Retinal pigment epithelial cell (primary cell): ENCODE measurements around the gene NOTCH1.

Source experiments
- DNase-seq: peaks from one replicate; pipeline ENCODE4 v3.0.0-alpha.2; 2010; ENCODE audit warnings: low read depth
- H3K4me3 ChIP-seq: 2 replicates; pipeline ENCODE4 v1.5.1; 2011; ENCODE audit warnings: mild to moderate bottlenecking, low read length, control low read depth, moderate library complexity
- TF ChIP-seq, protein P1 (sequence below): conservative IDR thresholded peaks from 2 replicates; pipeline ENCODE4 v1.5.1; 2011; ENCODE audit warnings: low read depth, low read length, control low read depth, inconsistent platforms

Gene NOTCH1

DNA sequence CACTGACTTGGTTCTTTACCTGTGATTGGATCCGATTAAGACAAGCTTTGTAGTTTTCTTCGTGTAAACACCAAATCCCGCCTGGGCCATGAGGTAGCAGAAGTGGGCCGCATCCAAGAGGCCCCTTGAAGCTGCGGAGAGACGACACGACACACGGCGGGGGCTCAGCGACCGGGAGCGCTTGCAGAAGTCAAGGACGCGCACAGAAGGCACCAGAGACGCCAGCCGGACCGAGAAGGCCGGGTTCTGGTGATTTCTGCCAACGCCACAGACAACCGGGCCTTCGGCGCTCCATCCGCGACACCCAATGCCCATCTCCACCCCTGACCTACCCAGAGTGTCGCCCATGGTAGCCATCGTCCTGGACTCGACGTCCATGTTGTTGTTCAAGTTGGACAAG is 86.4 kb downstream of the NOTCH1 start:
- TF ChIP-seq, protein P1, sequence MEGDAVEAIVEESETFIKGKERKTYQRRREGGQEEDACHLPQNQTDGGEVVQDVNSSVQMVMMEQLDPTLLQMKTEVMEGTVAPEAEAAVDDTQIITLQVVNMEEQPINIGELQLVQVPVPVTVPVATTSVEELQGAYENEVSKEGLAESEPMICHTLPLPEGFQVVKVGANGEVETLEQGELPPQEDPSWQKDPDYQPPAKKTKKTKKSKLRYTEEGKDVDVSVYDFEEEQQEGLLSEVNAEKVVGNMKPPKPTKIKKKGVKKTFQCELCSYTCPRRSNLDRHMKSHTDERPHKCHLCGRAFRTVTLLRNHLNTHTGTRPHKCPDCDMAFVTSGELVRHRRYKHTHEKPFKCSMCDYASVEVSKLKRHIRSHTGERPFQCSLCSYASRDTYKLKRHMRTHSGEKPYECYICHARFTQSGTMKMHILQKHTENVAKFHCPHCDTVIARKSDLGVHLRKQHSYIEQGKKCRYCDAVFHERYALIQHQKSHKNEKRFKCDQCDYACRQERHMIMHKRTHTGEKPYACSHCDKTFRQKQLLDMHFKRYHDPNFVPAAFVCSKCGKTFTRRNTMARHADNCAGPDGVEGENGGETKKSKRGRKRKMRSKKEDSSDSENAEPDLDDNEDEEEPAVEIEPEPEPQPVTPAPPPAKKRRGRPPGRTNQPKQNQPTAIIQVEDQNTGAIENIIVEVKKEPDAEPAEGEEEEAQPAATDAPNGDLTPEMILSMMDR = no peak

DNA sequence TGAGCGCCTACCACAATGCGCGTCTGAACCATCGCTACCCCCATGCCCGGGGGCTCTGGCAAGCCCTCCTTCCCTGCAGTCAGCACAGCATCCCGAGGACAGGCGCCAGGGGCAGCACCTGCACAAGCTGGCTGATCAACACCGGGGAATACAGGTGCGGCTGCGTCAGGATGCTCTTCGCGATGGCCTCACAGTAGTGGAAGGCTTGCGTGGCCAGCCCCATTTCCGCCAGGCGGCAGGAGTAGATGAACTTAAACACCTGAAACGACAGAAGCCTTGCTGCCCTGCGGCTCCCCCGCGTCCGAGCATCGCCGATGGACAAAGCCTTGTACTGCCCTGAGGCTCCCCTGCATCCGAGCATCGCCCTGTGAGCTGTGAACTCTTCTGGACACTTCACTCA is 88.5 kb downstream of the NOTCH1 start:
- H3K4me3 ChIP-seq = no peak overlapping the region
- DNase-seq = no peak
- TF ChIP-seq, protein P1 = no peak

More for the DNA sequence above, 86.4 kb downstream of the NOTCH1 start:
- no peak for DNase-seq
- H3K4me3 ChIP-seq = no peak overlapping the region

DNA sequence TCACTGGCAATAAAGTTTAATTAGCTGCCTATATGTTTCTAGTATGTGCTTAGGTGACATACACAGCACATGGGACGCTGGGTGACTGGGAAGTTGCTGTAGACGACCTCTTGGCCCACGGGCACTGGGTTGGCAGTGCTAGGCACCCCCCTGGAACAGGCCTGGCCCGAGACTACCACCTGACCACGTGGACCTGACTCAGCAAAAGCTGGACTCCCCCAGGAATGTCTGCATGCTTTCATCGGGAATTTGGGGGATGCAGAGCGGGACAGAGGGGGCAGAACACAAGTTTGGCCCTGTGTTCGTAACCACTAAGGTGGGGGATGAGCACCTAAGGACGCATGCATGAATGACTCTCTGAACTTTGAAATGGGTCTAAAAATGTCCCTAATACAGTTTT is 89.6 kb downstream of the NOTCH1 start:
- TF ChIP-seq, protein P1 = no peak
- no peak overlapping the region for H3K4me3 ChIP-seq
- no peak for DNase-seq

DNA sequence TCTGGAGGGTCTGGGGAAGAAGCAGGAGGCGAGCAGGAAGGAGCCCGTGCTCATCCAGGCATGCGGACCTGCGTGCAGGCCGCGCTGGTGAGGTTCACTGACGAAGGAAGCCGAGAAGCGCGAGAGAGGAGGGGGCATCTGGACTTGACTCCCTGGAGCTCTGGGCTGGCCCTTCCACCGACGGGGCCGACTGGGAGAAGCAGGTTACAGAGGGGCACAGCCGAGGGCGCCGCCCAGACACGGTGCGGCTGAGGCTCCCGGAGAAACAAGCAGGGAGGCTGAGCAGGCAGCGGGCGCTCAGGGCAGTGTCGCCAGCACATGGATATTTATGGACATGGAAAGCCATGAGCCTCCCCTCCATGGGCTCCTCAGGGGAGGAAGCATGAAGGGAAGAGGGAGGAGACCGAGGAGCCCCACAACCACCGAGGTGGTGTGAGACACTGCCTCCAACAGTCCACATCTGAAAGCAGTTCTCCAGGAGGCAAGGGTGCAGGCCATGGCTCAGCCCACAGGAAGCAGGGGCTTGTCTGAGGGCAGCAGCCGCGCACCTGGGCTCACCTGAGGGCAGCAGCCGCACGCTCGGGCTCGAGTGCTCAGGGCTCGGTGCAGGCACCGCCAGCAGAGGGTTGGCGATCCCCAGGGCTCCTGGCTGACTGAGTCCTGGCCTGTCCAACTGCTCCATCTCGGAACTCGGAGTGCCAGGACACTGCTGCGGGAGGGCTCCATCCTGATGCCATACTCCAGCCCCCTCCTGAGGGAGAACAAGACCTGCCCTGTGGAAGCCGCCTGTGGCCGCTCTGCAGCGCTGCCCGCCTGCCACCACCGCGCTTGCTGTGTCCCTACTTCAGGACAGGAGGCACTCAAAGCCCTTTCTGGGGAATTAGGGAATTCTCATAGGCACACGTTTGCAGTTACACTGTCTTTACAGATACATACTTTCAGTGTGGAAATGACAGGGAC is 90.5 kb downstream of the NOTCH1 start:
- H3K4me3 ChIP-seq = no peak overlapping the region
- TF ChIP-seq, protein P1 = no peak
- DNase-seq = no peak

DNA sequence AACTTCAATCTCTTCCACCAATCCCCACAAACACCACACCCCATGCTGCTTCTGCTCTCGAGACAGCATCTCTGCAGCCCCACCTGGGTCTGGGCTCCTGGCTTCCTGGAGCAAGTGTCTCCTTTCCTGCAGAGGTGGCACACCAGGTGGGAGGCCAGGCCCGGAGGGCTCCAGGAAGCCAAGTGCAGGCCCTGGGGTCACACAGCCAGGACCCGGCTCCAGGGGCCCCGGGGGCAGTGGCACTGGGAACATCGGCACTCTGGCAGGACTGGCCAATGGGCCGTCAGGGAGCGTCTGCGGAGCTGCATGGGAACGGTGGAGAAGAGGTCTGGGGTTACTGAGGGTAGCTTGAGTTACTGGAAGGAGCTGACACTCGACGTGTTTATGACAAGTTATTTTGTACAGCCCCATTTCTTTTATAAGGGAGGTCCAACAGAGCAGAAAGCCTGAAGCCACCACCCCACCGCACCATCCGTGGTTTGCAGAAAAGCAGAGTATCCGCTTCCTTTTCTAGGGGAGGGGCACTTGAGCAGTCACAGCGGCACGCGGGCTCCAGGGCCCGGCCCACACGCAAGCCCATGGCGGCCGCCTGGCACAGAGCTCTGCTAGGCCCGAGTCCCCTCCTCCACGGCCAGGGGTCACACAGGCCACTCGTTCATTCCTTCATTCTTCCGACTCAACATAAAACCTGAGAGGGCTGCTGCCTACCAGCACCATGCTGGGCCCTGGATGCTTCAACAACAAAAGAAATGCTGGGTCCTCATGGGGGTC is 91.6 kb downstream of the NOTCH1 start:
- DNase-seq = no peak
- TF ChIP-seq, protein P1 = no peak
- H3K4me3 ChIP-seq = no peak overlapping the region

DNA sequence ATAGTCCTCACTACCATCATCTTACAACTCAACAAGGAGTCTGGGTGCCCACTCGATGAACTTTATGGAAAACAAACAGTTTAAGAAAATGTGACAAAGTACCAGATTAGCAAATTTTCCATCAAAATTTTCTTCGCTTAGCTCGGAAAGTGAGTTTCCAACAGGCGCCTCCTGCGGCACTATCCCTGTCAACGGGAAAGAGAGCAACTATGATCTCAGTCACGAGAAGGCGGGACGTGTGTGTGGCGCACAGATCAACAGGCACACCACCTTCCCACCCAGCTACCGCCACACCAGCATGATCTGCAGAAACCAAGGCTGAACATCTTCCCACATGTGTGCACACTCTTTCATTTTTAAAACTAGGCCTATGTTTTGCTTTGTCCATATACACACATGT is 92.5 kb downstream of the NOTCH1 start:
- H3K4me3 ChIP-seq = no peak overlapping the region
- TF ChIP-seq, protein P1 = no peak
- DNase-seq = no peak
